ENCODE measurements around the gene GAPDHS. TPM values are rescaled to one million over a fixed set of nuclear protein-coding genes. Genes with fewer than 3 reads are reported as not detected.
A peak's percentile ranks its signal among the peaks of the same experiment; 100 is the strongest.

Gene GAPDHS
- total and polyA plus RNA-seq, 4 donors = not detected

DNA sequence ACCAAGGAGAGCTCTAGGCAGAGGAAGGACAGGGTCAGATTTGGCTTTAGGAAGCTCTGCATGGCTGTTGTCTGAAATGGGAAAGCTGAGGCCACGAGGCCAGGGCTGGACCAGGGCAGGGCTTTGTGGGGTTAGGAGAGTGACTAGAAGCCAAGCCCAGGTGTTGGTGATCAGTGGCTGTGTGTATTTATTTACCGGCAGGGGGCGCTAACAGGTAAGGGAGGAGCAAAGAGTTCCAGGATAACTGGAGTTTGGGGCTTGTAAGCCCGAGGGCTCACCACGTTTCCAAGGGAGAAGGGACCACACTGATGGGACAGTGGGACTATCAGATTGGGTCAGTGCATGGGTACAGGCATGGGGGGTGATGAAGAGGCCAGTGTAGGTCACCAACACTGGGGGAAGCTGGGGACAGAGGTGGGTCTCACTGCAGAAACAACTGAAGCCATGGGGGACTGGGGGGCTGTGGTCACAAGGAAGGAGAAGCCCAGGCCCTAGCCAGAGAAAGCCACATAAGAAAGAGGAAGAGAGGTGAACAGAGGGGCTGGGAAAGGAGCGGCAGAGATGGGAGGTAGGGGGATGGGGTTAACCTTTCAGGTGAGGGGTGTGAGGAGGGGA lies 16.0 kb downstream of the GAPDHS start:
- peaks cover 0 to 19% (median 14%) of the 10 kb centered on the region in 4 donors for H3K4me1 ChIP-seq (ENCODE audit: control insufficient read depth in 4 of 4, insufficient read depth in 4 of 4, low read length in 3 of 4)
- no peaks in the 10 kb centered on the region for H3K9me3 ChIP-seq (ENCODE audit: control insufficient read depth in 4 of 4, low read length in 3 of 4)
- H3K27me3 ChIP-seq (ENCODE audit: control insufficient read depth in 4 of 4, insufficient read depth in 4 of 4, low read length in 3 of 4) = no peaks in the 10 kb centered on the region
- H3K9ac ChIP-seq (ENCODE audit: low read depth in 1 of 2, low read length in 2 of 2) = no peak overlapping the region
- WGBS = 24% methylated on average over 6 of the region's 6 CpGs
- H3K27ac ChIP-seq (ENCODE audit: low read depth in 1 of 2, low read length in 2 of 2) = no peak overlapping the region
- TF ChIP-seq RAD21 (IDR thresholded peaks at IDR 0.05) (peak; percentile 71 to 85), FOXA2 (IDR thresholded peaks at IDR 0.05) (no peak)
- TF ChIP-seq, protein P1, sequence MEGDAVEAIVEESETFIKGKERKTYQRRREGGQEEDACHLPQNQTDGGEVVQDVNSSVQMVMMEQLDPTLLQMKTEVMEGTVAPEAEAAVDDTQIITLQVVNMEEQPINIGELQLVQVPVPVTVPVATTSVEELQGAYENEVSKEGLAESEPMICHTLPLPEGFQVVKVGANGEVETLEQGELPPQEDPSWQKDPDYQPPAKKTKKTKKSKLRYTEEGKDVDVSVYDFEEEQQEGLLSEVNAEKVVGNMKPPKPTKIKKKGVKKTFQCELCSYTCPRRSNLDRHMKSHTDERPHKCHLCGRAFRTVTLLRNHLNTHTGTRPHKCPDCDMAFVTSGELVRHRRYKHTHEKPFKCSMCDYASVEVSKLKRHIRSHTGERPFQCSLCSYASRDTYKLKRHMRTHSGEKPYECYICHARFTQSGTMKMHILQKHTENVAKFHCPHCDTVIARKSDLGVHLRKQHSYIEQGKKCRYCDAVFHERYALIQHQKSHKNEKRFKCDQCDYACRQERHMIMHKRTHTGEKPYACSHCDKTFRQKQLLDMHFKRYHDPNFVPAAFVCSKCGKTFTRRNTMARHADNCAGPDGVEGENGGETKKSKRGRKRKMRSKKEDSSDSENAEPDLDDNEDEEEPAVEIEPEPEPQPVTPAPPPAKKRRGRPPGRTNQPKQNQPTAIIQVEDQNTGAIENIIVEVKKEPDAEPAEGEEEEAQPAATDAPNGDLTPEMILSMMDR (IDR thresholded peaks at IDR 0.05; ENCODE audit: low read depth, low read length, missing input control) = peak; percentile 80
- H3K36me3 ChIP-seq (ENCODE audit: control insufficient read depth in 4 of 4, insufficient read depth in 3 of 4, low read depth in 1 of 4, low read length in 3 of 4) = no peaks in the 10 kb centered on the region
- no peak overlapping the region for H3K4me3 ChIP-seq (ENCODE audit: low read depth in 1 of 3, low read length in 3 of 3)
- DNase-seq (ENCODE audit: low spot score) = peak; percentile 58

DNA sequence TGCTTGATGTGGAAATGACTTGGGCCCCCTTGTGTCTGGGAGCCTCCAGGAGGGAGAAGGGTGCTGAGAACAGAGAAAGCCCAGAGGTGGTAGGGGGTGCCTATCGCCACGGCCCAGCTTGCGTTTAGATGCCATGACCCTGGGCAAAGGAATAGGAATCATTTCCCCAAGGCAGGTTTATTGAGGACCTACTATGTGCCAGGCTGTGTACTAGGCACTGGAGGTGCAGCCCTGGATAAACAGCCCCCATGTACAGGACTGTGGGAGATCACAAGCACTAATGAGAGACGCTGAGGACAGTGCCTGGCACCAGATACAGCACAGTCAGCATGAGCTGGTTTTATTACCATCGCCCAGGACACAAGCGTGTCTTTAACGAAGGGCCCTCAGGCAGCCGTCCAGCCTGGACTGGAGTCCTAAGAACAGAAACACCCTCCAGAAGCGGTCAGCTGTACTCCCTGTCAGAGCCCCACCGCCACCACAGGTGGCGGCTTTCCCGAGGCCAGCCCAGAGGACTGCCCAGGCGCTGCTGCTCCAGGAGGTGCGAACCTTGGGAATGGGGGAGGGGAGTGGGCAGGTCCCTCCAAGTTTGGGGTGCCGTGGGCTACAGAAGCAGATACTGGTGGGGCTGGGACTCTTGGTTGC lies 16.7 kb downstream of the GAPDHS start:
- Histone ChIP-seq H3K36me3 (ENCODE audit: control insufficient read depth in 4 of 4, insufficient read depth in 3 of 4, low read depth in 1 of 4, low read length in 3 of 4) (no peaks in the 10 kb centered on the region), H3K27me3 (ENCODE audit: control insufficient read depth in 4 of 4, insufficient read depth in 4 of 4, low read length in 3 of 4) (no peaks in the 10 kb centered on the region), H3K4me1 (ENCODE audit: control insufficient read depth in 4 of 4, insufficient read depth in 4 of 4, low read length in 3 of 4) (peaks cover 0 to 11% (median 9%) of the 10 kb centered on the region in 4 donors), H3K27ac (ENCODE audit: low read depth in 1 of 2, low read length in 2 of 2) (no peak overlapping the region), H3K9ac (ENCODE audit: low read depth in 1 of 2, low read length in 2 of 2) (no peak overlapping the region), H3K4me3 (ENCODE audit: low read depth in 1 of 3, low read length in 3 of 3) (no peak overlapping the region), H3K9me3 (ENCODE audit: control insufficient read depth in 4 of 4, low read length in 3 of 4) (no peaks in the 10 kb centered on the region)
- TF ChIP-seq GABPA (IDR thresholded peaks at IDR 0.05 in 1 of 2, conservative IDR thresholded peaks at IDR 0.05 in 1 of 2) (no peak), HNF4A (conservative IDR thresholded peaks at IDR 0.05) (no peak), SP1 (IDR thresholded peaks at IDR 0.05) (no peak), HNF4G (IDR thresholded peaks at IDR 0.05) (no peak), EGR1 (IDR thresholded peaks at IDR 0.05; ENCODE audit: low read depth in 2 of 2) (no peak), YY1 (IDR thresholded peaks at IDR 0.05) (no peak), NR2F2 (IDR thresholded peaks at IDR 0.05) (no peak), JUND (IDR thresholded peaks at IDR 0.05) (no peak), TAF1 (conservative IDR thresholded peaks at IDR 0.05) (no peak), RXRA (IDR thresholded peaks at IDR 0.05) (no peak), FOXA2 (IDR thresholded peaks at IDR 0.05) (no peak), FOXA1 (IDR thresholded peaks at IDR 0.05) (no peak), RAD21 (IDR thresholded peaks at IDR 0.05) (no peak)
- TF ChIP-seq, protein P1 (IDR thresholded peaks at IDR 0.05; ENCODE audit: low read depth, low read length, missing input control) = no peak
- TF ChIP-seq, protein P2, sequence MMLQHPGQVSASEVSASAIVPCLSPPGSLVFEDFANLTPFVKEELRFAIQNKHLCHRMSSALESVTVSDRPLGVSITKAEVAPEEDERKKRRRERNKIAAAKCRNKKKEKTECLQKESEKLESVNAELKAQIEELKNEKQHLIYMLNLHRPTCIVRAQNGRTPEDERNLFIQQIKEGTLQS (IDR thresholded peaks at IDR 0.05) = no peak
- TF ChIP-seq, protein P3, sequence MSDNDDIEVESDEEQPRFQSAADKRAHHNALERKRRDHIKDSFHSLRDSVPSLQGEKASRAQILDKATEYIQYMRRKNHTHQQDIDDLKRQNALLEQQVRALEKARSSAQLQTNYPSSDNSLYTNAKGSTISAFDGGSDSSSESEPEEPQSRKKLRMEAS (IDR thresholded peaks at IDR 0.05) = no peak
- TF ChIP-seq, protein P4, sequence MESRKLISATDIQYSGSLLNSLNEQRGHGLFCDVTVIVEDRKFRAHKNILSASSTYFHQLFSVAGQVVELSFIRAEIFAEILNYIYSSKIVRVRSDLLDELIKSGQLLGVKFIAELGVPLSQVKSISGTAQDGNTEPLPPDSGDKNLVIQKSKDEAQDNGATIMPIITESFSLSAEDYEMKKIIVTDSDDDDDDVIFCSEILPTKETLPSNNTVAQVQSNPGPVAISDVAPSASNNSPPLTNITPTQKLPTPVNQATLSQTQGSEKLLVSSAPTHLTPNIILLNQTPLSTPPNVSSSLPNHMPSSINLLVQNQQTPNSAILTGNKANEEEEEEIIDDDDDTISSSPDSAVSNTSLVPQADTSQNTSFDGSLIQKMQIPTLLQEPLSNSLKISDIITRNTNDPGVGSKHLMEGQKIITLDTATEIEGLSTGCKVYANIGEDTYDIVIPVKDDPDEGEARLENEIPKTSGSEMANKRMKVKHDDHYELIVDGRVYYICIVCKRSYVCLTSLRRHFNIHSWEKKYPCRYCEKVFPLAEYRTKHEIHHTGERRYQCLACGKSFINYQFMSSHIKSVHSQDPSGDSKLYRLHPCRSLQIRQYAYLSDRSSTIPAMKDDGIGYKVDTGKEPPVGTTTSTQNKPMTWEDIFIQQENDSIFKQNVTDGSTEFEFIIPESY (IDR thresholded peaks at IDR 0.05) = no peak
- 94% methylated on average over 15 of the region's 15 CpGs for WGBS
- no peak for DNase-seq (ENCODE audit: low spot score)

All from liver (tissue), 9 donors.